GM18519 (cell line): ENCODE measurements around the gene DMD.
"Not testable (repeated sequence)": the region's sequence is repeated elsewhere in the genome, so short reads cannot be mapped to it uniquely, and the experiment has no call there.

Experiments used
- ATAC-seq: cut with Tn5 transposase; IDR thresholded peaks from one replicate; pipeline ENCODE4 v1.9.1; 2021; ENCODE audit warnings: mild to moderate bottlenecking, moderate library complexity; ENCODE audit not compliant: unreplicated experiment, low FRiP score

Gene DMD

DNA sequence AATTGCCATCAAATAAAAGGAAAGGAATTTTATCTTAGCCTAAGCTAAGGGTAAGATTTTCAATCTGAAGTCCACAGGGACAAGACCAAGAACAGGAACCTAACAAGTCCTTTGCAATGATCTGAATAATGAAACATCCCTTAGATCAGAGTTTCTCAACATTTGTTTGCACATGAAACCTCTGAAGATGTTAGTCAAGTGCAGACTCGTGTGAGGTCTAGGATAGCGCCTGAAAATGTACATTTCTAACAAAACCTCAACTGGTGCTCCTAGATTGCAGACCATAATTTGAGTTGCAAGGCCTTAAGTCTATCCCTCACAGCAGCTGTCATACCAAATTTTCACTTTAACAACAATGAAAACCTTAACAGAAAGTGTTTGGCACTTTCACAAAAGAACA, 337.6 kb downstream of the DMD start:
- no peak for ATAC-seq

DNA sequence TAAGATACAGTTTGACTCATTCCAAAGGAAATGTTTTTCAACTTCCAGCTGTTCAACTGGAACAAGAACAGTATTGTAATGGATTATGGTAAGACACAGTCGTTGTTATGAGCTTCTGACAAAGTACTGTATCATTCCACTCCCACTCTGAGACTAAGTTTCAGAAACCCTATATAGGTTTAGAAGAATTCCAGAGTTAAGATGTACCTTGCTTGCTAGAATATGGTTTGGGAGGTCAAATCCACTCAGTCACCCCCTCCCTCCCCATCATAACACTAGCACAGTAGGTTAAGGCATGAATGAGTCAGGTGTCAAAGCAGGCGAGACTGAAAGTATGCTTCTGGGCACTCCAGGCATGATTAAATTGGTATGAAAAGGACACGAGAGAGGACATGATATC, 339.7 kb downstream of the DMD start:
- ATAC-seq = no peak

DNA sequence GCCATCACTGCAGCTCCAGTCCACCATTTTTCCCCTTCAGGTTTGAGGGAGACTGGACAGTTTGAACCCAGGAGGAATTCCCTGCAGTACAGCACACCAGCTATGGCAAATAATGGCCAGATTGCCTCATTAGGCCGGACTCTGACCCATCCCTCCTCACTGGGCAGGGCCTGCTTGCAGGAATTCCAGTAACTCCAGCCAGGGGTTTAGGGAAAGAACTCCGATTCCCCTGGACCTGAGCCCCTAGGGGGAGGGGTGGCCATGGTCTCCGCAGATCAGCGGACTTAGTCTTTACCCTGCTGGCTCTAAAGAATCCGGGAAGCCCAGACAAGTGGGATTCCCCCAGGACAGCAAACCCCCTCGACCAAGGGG, 342.8 kb downstream of the DMD start:
- ATAC-seq = no peak

DNA sequence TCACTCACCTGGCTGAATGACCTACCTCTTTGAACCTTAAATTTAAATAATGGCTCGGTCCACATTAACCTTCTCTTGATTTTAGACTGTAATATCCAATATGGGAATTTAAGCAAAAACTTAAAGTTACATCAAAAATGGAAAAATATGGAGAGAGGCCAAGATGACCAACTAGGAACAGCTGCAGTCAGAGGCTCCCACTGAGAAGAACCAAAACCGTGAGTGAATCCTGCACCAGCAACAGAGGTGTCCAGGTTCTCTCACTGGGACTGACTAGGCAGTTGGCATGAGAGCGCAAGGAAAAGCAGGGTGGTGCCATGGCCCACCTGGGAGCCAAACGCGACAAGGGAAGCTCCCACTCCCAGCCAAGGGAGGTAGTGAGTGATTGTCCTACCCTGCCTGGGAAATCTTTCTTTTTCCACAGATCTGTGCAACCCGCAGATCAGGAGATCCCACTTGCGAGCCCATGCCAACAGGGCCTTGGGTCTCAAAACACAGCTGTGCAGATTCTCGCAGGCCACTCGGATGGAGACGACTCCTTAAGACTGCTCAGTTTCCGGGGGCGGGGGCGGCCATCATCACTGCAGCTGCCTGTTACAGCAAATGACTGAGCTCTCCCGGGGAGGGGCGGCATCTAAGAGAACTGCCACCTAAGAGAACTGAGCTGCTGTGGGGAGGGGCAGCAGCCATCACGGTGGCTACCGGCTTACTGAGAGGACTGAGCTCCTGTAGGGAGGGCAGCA, 343.4 kb downstream of the DMD start:
- no peak for ATAC-seq

DNA sequence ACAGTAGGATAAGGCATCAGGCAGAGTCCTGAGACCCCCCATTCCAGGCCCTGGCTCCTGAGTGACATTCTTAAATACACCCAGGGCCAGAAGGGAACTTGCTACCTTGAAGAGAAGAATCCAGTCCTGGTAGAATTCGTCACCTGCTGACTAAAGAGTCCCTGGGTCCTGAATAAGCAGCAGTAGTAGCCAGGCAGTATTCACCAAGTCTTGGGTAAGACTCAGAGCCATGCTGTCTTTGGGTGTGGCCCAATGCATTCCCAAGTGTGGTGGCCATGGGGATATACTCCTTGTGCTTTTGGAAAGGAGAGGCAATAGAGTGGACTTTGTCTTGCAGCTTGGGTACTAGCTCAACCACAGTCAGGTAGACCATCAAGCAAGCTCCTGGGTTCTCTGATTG, 359.1 kb downstream of the DMD start:
- no peak for ATAC-seq

DNA sequence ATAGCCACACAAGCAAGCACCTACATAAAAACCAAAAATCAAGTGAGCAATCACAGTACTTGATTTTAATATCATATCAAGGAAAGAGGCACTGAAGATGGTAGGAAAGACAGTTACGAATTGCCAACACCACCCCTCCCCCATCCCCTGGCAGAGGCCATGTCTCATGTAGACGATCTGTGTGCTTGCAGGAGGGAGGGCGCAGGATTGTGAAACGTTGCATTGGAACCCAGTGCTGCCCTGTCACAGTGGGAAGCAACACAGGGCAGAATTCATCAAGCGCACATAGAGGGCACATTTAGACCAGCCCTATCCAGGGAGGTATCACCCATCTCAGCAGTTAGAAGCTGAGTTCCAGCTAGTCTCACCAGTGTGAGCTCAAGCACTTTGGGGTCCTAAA, 359.8 kb downstream of the DMD start:
- ATAC-seq = no peak

DNA sequence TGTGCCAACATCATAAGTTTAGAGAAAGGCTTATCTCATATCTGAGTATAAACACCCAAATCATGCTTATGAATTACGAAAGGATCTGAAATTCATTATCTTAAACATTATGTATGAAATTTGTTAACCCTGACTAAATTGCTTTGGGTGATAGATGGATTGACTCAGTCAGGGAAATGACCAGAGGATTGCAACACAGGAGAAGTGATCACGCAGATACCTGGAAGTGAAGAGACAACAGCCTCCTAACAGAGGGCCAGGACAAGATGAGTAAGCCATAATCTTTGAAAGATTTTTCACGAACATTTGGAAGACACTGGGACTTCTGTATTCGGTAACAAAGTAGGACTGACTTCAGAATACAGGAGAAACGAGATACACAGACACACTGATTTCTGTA, 363.4 kb downstream of the DMD start:
- no peak for ATAC-seq

DNA sequence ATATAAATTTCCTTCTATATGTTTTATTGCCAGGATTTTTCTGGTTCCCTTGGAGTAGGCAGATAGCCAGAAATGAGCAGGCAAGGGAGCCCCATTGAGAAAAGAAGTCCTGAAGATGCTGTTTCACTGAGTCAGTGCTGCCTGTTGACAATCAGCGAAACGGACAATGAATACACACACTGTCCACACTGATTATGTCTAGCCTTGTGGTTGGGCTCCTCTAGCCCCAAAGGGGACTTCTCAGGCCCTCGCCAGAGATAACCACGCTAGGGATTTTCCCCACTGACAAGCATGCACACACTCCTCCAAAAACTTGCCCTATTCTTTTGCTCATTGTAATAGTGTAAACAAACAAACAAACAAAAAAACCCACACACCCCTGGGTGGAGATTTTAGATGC, 369.3 kb downstream of the DMD start:
- no peak for ATAC-seq

DNA sequence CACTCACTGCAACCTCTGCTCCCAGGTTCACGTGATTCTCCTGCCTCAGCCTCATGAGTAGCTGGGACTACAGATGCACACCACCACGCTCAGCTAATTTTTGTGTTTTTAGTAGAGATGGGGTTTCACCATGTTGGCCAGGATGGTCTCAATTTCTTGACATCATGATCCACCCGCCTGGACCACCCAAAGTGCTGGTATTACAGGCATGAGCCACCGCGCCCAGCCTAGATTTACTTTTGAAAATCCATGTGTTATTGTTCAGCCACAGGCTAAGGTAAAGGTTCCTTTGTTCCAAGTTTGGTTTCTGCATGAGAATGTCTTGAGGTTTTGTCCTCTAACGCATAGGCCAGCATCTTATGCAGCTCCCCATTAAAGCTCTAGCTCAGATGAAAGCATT, 371.6 kb downstream of the DMD start:
- ATAC-seq = no peak

DNA sequence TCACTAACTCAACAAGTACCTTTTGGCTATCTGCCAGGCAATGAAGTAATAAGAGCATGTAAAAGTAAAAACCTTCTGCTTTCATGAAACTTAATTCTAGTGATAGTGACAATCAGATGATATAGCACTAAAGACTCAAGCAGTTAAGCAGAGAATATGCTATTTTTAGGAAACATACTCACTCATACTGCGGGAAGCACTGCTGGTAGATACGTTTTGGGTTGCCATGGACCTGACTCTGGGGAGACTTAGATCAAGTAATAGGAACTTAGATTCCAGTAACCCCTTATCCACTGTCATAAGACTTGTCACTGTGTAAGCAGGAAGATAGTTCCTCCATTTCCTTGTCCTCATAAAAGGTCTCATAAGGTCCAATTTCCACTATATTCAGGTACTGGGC, 386.3 kb downstream of the DMD start:
- no peak for ATAC-seq

DNA sequence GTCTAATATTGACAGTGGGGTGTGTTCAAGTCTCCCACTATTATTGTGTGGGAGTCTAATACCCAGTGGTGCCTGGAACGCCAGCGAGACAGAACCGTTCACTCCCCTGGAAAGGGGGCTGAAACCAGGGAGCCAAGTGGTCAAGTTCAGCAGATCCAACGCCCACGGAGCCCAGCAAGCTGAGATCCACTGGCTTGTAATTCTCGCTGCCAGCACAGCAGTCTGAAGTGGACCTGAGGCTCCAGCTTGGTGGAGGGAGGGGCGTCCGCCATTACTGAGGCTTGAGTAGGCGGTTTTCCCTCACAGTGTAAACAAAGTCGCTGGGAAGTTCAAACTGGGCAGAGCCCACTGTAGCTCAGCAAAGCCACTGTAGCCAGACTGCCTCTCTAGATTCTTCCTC, 407.3 kb downstream of the DMD start:
- ATAC-seq = no peak

DNA sequence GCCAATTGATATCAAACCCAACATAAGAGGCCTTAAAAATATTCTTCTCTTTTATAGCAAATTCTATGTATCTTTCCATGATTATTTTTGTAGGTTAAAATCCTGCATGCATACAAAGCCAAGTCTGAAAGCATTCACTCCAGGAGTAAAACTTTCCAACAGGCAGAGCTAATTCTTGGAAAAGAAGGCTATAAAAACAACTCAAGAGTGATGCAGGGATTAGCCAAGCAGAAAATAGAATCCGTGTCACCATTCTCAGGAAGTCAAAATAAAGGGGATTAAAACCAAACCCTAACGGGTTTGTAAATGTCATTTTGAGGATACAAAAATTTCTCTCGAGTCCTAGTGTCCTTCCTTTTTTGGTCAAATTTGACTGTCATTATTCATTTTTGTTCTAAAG, 412.4 kb downstream of the DMD start:
- no peak for ATAC-seq

DNA sequence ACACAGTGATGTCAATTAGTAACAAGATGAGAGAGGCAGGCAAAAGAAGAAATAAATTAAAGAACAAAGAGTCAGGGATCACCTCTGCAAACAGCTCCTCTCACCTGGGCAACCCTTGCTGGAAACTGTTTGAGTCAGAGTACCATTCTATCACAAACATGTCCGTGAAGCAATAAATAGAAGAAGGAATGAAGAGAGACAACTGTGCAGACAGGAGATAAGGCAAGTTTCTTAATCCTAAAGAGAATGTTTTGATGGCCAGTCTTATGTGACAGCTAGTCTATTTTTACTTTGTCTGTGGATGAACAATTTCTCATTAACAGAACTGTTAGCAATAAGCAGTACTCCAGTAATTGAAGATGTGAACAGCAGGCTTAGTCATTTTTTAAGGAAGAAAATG, 422.4 kb downstream of the DMD start:
- ATAC-seq = no peak

DNA sequence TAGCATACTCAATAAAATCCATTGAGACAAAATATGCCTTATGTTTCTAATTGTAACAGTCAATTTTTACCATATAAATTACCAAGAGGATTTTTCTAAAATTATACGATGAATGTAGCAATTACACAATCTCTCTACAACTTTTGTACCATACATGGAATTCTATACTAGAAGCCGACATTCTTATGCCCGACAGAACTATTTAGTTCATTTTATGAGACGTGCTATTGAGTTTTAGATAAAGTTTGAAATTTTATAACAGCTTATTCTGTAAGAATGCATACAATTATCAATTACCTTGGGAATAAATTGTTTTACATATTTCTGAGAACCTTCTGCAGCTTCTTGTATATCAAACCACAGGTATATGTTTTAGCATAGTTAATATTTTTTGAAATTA, 431.2 kb downstream of the DMD start:
- ATAC-seq = no peak

DNA sequence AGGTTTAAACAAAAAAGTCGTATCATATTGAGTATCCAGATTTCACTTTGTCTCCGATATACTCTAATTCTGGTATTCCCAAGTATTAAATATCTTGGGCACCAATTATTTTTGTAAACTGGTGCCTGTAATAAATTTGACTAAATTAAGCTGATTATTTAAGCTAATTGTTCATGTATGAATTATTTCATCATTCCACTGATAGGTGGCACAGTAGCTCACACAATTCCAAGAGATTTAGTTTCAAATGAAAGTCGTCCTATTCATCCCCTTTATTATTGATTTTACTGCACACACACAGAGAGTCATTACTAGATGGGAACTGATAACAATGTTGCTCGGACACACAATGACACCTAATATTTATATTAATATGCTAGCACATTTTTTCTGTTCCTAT, 432.4 kb downstream of the DMD start:
- ATAC-seq = no peak

DNA sequence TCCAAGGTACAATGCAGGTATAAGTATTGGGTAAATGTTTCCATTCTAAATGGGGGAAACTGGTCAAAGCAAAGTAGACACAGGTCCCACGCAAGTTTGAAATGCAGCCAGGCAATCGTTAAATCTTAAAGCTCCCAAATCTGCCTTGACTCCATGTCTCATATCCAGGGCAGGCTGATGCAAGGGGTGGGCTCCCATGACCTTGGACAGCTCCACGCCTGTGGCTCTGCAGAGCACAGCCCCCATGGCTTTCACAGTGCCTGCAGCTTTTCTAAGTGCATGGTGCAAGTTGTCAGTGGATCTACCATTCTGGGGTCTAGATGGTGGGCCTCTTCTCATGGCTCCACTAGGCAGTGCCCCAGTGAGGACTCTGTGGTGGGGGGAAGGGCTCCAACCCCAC, 436.4 kb downstream of the DMD start:
- no peak for ATAC-seq

DNA sequence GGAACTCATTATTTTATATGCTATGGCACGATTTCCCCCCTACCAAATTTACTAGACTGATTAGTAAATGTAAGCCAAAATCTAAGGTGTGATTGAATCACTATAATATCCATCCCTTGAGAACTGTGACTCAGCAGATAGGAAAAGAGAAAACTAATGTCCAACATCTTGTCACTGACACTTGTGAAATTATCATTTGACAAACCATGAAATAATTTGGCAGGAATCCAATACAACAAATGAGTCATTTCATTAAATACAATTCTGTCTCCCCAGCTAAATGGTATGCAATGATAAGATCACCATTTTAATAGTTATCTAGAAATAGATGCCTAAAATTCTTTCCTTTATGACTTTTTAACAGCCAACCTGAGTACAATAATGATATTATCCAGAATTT, 462.3 kb downstream of the DMD start:
- ATAC-seq = no peak

DNA sequence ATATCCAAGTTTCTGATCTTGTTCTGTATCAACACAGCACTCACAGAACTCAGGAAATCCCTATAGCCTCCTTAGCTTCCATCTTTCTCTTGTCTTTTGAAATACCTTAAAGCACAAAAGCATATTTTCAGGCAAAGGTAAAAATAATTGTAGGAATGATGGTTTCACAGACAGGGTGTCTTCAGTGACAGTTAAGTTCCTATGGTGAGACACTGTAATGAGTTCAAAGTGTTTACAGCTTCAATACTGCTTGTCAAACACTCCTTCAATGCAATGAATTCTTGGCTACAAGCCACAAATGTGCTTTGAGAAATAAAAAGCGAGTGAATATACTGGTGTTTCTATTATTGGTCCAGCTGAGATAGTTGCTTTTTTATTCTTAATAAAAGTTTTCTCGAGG, 466.0 kb downstream of the DMD start:
- ATAC-seq = no peak

DNA sequence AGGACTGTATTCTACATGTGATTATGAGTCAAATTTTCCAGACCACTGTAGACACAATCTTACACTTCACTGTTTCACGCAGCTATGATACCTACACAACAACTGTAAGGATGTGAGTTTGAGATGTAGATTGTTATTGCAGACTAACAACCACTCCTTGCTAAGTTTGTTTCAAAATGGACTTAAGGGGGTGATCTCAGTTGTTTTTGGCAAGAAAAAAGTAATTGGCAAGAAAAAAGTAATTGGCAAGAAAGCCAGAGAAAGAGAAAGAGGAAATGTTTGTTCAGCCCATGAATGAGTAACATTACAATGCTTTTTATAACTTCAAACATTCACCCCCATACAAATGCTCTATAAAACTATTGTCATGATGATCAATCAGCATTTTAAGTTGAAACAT, 466.4 kb downstream of the DMD start:
- ATAC-seq = no peak

DNA sequence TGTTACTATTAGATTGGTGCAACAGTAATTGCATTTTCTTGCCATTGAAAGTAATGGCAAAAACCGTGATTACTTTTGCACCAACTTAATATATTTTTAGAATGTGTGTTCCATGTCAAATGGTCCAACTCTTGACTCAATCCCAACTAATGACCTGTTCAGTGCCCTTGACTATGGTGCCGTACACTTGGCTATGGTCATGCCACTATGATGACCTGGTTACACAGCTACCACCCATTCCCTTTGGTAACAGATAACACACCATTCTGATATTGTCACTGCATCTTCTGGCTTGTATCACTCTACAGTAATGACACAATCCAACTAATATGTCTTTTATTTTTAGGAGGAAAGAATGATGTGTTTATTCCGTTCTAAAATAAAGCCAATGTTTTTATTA, 469.4 kb downstream of the DMD start:
- no peak for ATAC-seq

DNA sequence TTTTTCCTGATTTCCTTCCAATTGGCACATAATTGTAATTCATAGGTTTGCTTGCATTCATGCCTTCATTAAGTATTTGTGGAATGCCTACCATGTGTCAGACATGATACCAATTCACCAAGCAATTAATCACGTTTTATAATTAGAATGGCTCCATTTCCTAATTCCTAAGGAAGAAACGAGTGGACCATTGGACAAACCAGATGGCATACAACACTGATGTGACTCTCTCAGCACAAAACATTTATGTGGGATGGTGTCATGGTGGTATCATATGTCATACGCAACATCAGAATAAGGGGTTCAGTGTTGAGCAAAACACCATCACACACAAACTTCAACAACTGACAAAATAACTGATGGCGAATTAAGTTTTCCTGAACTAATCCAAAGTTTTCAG, 502.8 kb downstream of the DMD start:
- ATAC-seq = no peak

DNA sequence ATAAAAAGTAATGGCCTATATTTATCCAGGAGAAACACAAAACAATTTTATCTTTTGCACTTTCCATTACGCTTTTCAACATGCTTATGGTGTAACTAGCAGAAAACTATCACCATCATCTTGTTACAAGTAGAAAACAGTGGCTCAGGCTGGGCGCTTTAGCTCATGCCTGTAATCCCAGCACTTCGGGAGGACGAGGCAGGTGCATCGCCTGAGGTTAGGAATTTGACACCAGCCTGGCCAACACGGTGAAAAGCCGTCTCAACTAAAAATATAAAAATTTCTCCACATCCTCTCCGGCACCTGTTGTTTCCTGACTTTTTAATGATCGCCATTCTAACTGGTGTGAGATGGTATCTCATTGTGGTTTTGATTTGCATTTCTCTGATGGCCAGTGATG, 506.0 kb downstream of the DMD start:
- ATAC-seq = not testable (repeated sequence)

DNA sequence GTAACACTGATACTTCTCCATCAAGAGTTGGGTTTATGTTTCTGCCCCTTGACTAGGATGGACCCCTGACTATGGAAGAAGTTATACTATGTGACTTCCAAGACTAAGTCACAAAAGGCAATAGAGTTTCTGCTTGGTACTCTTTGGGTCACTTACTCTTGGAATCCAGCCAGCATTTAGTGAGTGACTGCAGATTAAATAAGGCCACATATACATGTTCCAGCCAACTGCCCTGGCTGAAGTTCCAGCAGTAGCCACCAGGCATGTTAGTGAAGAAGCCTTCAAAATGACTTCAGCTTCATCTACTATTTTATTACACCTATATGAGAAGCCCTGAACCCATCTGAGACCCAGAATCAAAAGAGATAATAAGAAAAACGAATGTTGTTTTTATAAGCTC, 524.0 kb downstream of the DMD start:
- ATAC-seq = no peak
